ENCODE results near the gene RNF31. TPM values are rescaled to one million over a fixed set of nuclear protein-coding genes. Genes with fewer than 3 reads are reported as not detected.

The RNF31 gene
- total and polyA plus RNA-seq, 2 of the 13 experiments (the other 11 are each of a cell fraction or from before 2014, with no cell fraction given) = 48.2 to 86.8 TPM

- TF ChIP-seq, protein P1, sequence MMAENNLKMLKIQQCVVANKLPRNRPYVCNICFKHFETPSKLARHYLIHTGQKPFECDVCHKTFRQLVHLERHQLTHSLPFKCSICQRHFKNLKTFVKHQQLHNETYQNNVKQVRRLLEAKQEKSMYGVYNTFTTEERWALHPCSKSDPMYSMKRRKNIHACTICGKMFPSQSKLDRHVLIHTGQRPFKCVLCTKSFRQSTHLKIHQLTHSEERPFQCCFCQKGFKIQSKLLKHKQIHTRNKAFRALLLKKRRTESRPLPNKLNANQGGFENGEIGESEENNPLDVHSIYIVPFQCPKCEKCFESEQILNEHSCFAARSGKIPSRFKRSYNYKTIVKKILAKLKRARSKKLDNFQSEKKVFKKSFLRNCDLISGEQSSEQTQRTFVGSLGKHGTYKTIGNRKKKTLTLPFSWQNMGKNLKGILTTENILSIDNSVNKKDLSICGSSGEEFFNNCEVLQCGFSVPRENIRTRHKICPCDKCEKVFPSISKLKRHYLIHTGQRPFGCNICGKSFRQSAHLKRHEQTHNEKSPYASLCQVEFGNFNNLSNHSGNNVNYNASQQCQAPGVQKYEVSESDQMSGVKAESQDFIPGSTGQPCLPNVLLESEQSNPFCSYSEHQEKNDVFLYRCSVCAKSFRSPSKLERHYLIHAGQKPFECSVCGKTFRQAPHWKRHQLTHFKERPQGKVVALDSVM (CRISPR knock-in tag; IDR thresholded peaks at IDR 0.05) = no peak
- TF ChIP-seq ZNF747 (CRISPR knock-in tag; IDR thresholded peaks at IDR 0.05; ENCODE audit: borderline replicate concordance) (peak; percentile 100), YY1 (IDR thresholded peaks at IDR 0.05; ENCODE audit: insufficient read depth, insufficient replicate concordance, low read depth, low read length) (peak; percentile 90), REPIN1 (CRISPR knock-in tag; IDR thresholded peaks at IDR 0.05; ENCODE audit: borderline replicate concordance, low read depth) (peak; percentile 100), ZNF724P (CRISPR knock-in tag; IDR thresholded peaks at IDR 0.05; ENCODE audit: borderline replicate concordance) (peak; percentile 77), ETV5 (CRISPR knock-in tag; IDR thresholded peaks at IDR 0.05; ENCODE audit: borderline replicate concordance) (peak; percentile 100), E2F2 (CRISPR knock-in tag; IDR thresholded peaks at IDR 0.05; ENCODE audit: borderline replicate concordance) (peak; percentile 97), ZNF30 (CRISPR knock-in tag; IDR thresholded peaks at IDR 0.05) (peak; percentile 79; the same call in 1 of the 2 replicates), ARNT2 (CRISPR knock-in tag; IDR thresholded peaks at IDR 0.05; ENCODE audit: low read depth) (peak; percentile 98), BHLHE40 (IDR thresholded peaks at IDR 0.05; ENCODE audit: low read length) (peak; percentile 95), GTF3A (CRISPR knock-in tag; conservative IDR thresholded peaks at IDR 0.05) (0 out of 2 replicates have a peak, but pooled peaks have one; percentile 77), SOX13 (IDR thresholded peaks at IDR 0.05) (peak; percentile 62), SOX13 (CRISPR knock-in tag; conservative IDR thresholded peaks at IDR 0.05 in 1 of 2, IDR thresholded peaks at IDR 0.05 in 1 of 2) (peak in 1 of 2 experiments; percentile 86; a peak in 3 of 4 replicates), ZNF777 (CRISPR knock-in tag; IDR thresholded peaks at IDR 0.05) (peak; percentile 83), PAXIP1 (CRISPR knock-in tag; conservative IDR thresholded peaks at IDR 0.05) (peak; percentile 83)
- TF ChIP-seq, protein P2, sequence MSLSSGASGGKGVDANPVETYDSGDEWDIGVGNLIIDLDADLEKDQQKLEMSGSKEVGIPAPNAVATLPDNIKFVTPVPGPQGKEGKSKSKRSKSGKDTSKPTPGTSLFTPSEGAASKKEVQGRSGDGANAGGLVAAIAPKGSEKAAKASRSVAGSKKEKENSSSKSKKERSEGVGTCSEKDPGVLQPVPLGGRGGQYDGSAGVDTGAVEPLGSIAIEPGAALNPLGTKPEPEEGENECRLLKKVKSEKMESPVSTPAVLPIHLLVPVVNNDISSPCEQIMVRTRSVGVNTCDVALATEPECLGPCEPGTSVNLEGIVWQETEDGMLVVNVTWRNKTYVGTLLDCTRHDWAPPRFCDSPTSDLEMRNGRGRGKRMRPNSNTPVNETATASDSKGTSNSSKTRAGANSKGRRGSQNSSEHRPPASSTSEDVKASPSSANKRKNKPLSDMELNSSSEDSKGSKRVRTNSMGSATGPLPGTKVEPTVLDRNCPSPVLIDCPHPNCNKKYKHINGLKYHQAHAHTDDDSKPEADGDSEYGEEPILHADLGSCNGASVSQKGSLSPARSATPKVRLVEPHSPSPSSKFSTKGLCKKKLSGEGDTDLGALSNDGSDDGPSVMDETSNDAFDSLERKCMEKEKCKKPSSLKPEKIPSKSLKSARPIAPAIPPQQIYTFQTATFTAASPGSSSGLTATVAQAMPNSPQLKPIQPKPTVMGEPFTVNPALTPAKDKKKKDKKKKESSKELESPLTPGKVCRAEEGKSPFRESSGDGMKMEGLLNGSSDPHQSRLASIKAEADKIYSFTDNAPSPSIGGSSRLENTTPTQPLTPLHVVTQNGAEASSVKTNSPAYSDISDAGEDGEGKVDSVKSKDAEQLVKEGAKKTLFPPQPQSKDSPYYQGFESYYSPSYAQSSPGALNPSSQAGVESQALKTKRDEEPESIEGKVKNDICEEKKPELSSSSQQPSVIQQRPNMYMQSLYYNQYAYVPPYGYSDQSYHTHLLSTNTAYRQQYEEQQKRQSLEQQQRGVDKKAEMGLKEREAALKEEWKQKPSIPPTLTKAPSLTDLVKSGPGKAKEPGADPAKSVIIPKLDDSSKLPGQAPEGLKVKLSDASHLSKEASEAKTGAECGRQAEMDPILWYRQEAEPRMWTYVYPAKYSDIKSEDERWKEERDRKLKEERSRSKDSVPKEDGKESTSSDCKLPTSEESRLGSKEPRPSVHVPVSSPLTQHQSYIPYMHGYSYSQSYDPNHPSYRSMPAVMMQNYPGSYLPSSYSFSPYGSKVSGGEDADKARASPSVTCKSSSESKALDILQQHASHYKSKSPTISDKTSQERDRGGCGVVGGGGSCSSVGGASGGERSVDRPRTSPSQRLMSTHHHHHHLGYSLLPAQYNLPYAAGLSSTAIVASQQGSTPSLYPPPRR (CRISPR knock-in tag; IDR thresholded peaks at IDR 0.05; ENCODE audit: borderline replicate concordance) = peak; percentile 83
Observed at GRCh38 chr14:24188251-24189058, 41.2 kb downstream of the RNF31 start, which contains the start of gene IPO4 (continued).

All from HepG2 (cell line).